Measurements from ENCODE around the gene SCG3.

GRCh38 chr15:51675234-51675633, 6.1 kb upstream of the SCG3 start:
- no peak for TF ChIP-seq CTCF (IDR thresholded peaks at IDR 0.05)
- no peak for TF ChIP-seq POLR2A (IDR thresholded peaks at IDR 0.05; ENCODE audit: low read depth)
- TF ChIP-seq EP300 (IDR thresholded peaks at IDR 0.05), result no peak
